ENCODE results near the gene SLC44A1.

DNA sequence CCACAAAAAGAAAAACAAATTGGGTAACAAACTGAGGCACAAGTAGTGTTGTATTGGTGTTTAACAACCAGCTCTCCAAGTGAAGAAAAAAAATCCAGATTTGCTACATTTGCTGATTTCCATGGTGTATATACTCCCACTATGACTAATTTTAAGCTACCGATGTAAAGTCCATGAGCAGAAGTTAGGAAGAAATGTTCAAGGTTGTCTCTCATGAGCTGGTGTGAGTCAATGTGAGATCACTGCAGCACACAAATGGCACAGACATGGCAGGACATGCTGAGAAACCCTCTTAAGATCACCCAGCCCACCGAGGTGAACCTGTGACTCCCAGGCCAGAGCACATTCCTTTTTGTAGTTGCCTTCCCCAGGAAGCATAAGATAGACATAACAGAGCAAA is 36.2 kb downstream of the SLC44A1 start:
- TF ChIP-seq YY1 (IDR thresholded peaks at IDR 0.05; ENCODE audit: insufficient read depth, insufficient read length) (no peak), ZNF274 (IDR thresholded peaks at IDR 0.05; ENCODE audit: low read depth, low read length) (no peak)
